Stimulated activated CD8-positive, alpha-beta memory T cell treated with anti-CD3 and anti-CD28 coated beads, Interleukin-2, amount 100 ng/mL, for 1 hour (primary cell): Measurements from ENCODE around the gene ATP6AP1.
"Not testable (repeated sequence)": the region's sequence is repeated elsewhere in the genome, so short reads cannot be mapped to it uniquely, and the experiment has no call there.

ENCODE experiments used
- DNase-seq, 2 donors: peaks; one replicate each; pipeline ENCODE4 v3.0.0-alpha.2; 2020; ENCODE audit warnings: low read depth in 2 of 2

Gene ATP6AP1

DNA sequence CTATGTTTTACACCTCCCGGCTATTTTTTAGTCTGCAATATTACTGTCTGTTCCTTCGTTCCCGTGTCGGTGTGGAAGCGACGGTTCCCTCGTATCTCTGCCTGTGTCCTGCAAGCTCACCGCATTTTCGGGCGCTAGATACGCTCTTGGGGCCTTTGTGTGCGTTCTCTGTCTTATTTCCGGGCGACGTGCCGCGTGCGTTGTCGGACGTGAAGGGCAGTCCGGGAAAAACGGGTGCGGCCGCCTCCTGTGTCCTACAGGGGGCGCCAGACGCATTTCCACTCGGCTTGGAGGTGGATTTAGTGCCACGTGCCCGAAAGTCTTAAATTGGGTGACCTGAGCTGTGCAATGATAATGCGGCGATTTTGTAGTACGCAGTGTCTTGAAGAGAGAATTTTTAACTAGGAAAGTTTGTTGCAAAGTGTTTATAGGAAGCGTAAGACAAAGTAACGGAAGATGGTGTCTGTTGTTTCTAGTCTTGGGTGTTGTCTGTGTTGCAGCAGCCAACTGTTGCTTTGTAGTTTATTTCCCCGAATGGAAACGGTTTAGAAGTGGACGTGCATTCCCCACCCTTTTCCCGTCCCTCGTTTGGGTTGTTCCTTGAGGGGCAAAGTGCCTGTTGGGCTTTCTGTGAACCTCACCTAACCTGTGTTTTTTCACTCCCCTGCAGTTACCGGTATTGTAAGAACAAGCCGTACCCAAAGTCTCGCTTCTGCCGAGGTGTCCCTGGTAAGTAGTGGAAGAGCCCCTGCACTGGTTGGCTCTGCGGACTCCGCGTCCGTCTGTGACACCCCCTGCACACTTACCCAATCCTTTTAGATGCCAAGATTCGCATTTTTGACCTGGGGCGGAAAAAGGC, 29.6 kb upstream of the ATP6AP1 start:
- peak; percentile 63 to 69 for DNase-seq

DNA sequence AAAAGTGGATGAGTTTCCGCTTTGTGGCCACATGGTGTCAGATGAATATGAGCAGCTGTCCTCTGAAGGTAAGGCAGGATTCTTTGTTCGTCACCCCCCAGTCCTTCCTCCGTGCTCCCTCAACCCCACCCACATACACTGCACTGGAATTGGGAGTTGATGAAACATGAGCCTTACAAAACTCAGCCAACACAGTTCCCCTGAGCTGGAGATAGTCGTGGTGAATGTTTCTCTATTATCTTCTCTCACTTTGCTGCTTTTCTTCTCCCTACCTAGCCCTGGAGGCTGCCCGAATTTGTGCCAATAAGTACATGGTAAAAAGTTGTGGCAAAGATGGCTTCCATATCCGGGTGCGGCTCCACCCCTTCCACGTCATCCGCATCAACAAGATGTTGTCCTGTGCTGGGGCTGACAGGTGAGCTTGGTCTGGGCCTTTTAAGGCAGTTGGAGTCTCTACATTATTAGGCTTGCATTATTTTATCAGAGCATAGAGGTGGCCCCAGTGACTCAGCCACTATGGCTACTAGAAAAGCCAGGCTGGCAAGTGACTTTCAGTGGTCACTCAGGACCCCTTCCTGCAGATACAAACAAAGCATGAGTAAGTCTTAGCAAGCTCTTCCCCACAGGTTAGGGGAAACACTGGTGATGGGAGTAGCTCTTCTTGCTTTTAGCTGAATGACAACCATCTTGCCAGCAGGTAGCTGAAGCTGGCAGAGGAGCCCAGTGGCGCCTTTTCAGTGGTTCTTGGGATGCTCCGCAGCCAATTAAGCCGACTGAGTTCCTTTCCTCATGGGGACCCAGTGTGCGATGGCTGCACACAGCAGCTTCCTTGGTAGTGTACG, 28.7 kb upstream of the ATP6AP1 start:
- no peak for DNase-seq

DNA sequence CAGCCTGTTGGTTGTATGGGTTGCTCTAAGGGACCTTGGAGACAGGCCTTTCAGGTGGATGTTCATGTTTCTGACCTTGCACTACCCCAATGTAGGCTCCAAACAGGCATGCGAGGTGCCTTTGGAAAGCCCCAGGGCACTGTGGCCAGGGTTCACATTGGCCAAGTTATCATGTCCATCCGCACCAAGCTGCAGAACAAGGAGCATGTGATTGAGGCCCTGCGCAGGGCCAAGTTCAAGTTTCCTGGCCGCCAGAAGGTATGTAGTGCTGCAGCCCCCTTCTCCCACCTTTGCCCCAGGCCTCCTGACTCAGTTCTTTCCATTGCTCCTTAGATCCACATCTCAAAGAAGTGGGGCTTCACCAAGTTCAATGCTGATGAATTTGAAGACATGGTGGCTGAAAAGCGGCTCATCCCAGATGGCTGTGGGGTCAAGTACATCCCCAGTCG, 28.1 kb upstream of the ATP6AP1 start:
- DNase-seq, result not testable (repeated sequence)

DNA sequence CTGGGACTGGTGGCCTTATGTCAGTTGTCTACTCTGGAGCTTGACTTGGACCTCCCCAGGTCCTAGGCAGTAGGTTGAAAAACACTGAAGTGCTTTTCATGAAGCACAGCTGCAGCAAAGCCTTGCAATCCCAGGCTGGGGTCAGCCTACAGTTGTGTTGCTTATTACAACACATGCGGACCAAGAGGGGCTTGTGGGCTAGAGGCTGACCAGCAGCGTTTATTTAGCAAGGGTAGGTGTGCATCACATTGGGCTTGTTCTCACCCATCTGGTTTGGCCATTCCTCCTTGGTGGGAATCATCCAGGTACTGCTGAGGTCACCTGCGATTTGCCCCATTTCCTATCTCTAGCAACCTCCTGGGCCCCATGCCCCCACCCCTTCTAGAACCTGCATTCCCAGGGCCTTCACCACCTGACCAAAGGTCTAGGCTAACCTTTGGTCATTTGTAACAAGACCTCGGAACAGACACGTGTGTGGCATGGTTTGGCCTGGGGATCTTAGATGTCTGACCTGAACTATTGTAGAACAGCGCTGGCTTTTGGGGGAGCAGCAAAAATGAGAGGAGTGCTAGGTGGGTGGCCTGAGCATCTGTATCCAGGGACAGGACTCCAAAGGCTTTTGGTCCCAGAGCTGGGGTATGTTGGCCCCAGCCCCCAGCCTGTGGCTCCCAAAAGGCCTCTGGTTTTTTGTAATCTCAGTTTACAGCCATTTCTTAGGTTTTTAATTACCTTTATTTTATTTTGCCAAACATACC, 27.3 kb upstream of the ATP6AP1 start:
- no peak for DNase-seq

DNA sequence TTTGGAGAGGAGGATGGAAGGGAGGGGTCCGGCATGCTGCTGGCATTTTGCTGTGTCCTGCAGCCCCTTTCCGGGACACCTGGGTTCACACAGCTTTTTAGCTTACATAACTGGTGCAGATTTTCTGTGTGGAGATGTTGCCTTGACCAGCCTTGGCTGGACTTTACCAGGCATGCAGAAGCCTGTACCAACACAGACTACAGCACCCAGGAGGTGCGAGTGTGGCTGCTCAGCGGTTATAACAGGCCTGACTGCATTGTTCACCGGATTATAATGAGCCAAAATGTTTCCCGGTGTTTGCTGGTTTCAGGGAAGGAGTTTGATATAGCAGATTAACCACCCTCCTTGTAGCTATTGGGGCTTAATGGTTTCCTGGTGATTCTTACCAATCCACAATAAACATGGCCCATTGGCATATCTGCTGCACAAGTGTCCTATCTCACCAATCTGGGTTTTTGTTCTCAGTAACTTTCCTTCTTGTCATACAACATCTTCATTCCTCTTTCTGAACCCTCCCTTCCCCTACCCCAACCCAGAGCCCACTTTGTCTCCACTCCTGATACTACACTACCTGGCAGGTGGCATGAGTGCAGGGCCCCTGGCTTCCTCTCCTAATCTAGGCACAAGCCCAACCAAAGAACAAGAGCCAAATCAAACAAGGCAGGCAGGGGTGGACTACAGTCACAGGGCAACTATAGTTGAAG, 26.4 kb upstream of the ATP6AP1 start:
- no peak for DNase-seq

DNA sequence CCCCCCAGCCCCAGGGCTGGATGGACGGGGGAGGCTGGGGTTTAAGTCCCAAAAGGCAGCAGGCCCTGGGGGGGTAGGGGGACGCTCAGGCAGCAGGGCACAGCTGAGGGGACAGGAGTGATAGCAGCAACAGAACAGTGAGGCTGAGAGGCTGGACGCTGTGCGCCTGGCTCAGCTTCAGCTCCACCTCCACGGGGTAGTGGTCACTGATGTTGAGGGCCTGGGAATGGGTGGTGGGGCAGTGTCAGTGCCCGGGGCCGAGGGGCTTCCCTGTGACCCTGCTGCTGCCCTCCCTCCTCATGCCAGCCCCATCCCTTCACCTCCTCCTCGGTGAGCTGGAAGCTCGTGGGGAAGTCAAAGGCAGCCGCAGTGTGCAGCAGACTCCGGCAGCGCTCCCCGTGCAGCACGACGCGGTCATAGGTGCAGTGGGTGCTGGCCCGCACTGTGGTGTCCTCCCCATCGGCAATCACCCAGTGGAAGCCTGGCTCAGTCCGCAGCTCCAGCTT, 25.8 kb upstream of the ATP6AP1 start:
- DNase-seq, result no peak

DNA sequence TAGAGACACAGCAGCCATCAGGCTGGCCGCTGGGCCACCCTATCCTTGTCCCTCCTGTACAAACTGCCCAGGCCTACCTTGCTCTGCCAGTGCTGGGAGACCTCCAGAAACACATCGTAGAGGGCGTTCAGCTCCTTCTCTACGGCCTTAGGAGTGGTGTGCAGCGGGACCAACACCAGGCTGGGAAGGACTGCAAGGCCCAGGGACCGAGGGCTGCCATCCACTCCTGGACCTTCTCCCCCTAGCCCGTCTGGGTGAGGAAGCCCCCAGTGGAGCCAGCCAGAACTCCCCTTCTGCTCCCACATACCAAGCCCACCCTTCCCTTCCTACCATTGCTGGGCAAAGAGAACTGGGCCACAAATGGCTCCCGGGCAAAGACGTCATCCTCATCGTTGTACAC, 25.3 kb upstream of the ATP6AP1 start:
- no peak for DNase-seq

DNA sequence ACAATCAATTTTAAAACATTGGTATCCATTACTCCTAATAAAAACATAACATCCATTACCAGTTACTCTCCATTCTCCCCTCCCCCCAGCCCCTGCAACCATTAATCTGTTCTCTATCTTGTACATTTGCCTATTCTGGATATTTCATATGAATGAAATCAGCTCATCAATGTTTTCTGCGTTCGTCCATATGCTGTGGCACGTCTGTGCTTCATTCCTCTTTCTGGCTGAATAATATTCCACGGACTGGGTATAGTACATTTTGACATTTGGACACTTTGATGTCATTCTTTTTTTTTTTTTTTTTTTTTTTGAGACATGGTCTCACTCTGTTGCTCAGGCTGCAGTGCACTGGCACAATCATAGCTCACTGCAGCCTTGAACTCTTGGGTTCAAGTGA, 24.6 kb upstream of the ATP6AP1 start:
- DNase-seq, result no peak

DNA sequence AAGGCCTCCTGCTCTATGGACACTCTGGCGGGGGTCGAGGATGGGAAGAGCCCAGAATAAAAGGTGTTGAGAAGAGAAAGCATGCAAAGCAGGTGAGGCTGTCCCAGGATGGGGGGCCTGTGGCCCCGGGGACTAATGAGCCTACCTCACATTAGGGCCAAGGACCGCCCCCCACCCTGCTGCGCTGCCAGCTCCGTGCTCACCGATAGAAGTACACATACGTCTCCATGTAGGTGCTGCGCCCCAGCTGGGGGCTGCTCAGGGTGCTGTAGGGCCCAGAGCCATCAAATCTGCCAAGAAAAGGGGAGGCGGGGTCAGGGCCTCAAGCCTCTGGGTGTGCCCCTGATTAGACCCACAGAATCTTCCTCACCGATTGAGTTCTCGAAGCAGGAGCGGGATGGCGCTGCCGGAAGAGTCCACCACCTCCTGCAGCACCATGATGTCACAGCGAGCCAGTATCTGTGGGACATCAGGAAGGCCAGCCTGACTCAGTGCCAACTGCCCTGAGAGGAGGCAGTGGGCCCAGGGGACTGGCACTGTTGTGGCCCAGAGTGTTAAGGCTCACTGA, 23.8 kb upstream of the ATP6AP1 start:
- no peak for DNase-seq

DNA sequence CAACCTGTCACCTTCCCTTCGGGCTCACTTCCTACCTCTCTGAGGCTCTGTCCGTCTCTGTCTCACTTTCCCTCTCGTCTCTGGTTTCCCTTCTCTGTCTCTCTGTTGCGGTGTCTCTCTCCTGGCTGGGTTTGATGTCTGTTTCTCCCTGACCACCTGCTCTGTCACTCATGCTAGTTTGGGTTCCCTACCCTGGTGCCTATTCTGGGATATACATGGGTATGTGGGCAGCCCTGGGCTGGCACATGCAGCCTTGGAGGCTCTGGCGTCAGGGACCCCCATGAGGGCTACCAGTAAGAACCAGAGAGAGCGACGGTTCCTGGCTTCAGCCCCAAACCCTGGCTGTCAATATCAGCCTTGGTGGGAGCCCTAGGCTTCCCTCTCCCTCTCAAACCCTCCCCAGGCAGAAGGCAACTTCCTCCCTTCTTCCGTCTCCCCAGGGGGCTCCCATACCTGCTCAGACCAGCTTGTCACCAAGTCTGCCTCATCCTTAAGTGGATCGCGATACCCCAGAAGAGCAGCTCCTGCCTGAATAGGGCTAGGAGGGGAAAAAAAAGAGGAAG, 19.7 kb upstream of the ATP6AP1 start:
- no peak for DNase-seq

DNA sequence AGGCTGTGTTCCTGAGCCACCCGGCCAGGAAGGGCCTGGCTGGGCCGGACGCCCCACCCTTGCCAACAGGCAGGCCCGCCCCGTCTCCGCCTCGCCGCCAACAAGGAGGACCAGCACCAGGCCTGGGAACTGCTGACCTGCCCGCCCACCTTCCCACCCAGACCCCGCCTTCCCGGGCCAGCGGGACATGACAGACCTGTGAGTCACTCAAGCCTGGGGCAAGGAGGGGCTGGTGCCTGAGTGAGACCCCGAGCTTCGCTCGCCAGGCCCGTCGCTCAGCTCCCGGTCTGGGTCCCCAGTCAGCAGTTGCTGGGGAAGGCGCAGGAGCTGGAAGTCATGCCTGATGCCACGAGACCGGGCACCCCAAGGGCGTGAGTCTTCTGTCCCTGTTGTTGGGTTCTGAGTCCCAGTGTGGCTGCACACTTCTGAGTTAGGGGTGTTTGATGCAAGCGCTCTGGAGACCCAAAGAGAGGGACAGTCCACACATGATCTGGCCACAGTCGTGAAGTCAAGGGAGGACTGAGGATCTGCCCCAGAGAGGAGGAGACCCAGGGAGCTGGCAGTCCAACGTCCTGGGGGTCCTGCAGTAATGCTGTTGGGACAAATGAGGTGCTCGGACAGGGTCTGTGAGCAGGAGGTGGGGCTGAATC, 19.1 kb upstream of the ATP6AP1 start, which contains the start of gene DNASE1L1:
TSS of gene DNASE1L1 (minus strand) at position 33 of the 650 bp plus-strand sequence. CDS start 3,686 bp downstream, outside the sequence.
- no peak for DNase-seq

DNA sequence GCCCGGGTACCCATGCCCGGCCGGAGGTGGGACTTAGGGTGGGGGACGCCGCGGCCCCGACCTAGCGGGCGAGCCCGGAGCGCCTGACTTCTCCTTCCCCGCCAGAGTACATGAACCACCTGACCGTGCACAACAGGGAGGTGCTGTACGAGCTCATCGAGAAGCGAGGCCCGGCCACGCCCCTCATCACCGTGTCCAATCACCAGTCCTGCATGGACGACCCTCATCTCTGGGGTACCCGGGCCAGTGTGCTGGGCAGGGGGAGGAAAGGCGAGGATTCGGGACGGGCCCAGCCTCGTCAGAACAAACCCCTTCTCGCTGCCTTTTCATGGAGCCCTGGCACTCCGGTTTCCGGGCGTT, 16.5 kb upstream of the ATP6AP1 start:
- peak in 1 of 2 donors; percentile 30 for DNase-seq

DNA sequence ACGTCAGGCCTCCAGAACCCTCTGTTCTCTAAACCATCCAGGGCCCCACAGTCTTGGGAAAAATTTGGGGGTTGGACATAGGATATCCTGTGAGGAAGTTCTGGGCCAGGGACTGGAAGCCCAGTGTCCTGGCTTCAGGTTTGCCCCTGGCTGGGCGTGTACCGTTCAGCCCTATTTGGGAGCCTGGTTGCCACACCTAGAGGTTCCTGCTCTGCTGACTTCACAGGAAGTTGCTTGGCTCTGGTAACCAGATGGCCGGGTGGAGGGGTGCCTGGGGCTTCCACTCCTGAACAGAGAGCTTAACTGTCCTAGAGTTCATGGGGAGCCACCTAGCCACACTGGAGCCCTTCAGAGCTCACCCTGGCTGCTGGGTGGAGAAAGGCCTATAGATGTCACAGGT, 16.0 kb upstream of the ATP6AP1 start:
- no peak for DNase-seq

DNA sequence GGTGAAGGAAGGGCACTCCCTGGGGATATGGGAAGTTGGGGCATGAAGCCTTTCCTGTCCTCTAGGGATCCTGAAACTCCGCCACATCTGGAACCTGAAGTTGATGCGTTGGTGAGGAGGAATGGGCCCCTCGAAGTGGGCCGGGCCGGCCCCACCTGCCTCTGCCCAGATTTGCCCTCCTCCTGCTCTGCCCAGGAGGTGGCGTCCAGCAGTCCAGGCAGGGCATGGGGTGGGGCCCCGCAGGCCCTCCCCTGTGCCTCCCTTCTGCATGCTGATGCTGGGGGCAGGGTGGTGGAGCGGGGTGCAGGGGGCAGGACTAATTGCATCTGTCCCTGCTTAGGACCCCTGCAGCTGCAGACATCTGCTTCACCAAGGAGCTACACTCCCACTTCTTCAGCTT, 15.3 kb upstream of the ATP6AP1 start:
- DNase-seq, result no peak

DNA sequence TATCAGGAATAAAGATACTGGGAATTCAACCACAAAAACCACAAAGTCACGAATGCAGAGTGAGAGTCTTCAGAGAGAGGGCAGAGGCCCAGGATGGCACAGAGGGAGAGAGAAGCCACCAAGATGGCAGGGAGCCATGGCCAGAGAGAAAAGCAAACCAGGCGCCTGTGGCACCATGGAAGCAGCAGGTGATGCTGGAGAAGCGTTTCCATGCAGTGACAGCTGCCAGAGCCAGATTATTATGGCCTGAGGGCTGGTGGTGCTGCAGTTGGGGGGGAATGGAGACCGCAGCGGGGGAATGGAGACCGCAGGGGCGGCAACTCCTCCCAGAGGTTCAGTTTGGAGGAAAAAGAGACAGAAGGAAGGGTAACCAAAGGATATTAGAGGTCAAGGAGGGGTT, 11.3 kb upstream of the ATP6AP1 start:
- no peak for DNase-seq

DNA sequence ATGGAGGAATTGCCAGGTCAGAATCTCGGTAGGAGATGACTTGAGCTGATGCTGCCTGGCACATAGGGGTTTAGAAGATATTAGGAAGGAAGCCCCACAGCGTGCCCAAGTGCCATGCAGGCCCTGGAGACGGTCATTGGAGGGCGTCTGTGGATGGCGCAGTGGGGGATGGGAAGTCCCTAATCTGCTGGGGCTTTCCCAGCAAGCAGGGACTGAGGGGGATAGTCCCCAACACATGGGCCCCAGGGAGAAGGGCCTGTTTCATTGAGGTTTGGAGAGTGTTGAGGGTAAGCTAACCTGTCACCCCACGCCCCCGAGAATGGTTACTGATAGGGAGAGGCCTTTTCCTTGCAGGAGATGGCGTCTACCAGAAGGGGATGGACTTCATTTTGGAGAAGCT, 9.3 kb upstream of the ATP6AP1 start:
- no peak for DNase-seq

DNA sequence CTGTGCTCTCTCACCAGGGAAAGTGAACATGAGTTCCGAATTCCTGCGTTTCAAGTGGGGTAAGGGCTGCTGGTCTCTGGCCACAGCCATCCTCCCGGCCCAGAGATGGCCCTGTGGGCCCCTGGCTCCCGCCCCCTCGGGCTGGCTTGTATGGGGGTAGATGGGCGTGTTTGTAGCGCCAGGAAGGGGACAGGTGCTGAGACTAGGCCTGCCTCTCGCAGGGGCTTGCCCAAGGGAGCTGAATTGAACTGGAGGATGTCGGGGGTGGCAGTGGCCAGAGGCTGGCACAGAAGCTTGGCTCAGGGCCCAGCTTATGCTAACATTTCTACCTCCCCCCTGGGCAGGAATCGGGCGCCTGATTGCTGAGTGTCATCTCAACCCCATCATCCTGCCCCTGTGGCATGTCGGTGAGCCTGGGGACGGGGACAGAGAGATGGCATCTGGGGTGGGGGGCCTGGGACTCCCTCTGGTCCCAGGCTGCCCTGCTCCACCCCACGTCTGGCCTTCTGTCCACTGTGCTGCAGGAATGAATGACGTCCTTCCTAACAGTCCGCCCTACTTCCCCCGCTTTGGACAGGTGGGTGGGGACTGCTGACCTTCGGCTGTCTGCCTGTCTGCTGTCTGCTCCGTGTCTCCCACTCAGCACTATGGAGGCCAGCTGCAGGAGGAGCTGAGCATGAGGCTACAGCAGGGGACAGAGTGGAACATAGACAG, 8.6 kb upstream of the ATP6AP1 start:
- no peak for DNase-seq

DNA sequence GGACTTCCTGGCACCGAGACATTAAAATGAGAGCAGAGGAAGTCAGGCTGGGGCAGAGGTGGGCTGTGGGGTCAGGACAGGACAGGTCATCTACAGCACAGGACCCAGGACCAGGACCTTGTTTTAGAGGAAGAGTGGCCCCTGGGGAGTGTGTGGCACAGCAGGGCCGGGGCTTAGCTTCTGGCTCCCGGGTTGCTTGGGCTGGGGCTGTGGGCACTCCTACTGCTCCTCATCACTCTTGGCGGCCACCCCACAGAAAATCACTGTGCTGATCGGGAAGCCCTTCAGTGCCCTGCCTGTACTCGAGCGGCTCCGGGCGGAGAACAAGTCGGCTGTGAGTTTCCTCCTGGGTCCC, 8.1 kb upstream of the ATP6AP1 start:
- no peak for DNase-seq
